ENCODE measurements around the gene LAMA2. TPM values are rescaled to one million over a fixed set of nuclear protein-coding genes. Genes with fewer than 3 reads are reported as not detected.

The LAMA2 gene
- total RNA-seq, 1 experiment from 2014 or later, result 8.2 TPM

DNA sequence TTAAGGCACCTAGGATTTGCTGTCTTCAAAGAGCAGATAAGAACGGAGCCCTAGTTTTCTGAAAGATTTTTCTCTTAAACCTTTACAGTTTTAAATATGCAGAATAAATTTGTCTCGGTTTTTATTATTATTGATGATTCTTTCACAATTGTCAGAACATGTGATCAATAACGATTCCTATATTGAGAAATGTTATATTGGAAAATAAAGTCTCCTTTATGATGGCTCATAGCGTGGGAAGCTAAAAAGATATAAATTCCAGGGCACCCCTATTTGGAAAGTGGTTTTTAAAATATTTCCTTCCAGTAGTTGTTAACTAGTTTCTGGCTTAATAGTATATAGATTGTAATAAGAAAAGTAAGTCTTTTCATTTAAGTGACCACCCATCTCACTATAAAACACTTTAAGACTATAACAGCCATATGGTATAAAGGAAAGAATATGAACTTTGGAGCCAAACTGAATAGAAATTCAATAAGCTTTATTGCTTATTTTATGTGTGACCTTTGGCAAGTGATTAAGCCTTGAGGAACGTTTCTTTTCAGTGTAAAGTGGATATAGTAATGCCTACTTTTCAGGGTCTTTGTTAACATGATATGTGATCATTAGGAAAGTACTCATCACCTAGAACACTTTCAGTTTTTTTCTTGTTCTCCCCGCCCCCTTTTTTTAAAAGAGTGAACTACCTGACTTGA lies 369.6 kb downstream of the LAMA2 start:
- RAD21 ChIA-PET (ENCODE audit: low non-redundant PET in 1 of 2, low total read pairs in 2 of 2, uncharacterized antibody in 2 of 2, unreplicated experiment in 2 of 2), result interaction anchor here in 1 of 2 experiments (1.4 kb wide), 1 partner anchor 445 kb away, joined by 5 read pairs; no protein-coding TSS in a partner anchor
- intact Hi-C loops (cut with micrococcal nuclease), result loop anchor here (1.0 to 5.0 kb wide), 3 partner anchors 445 to 1515 kb away; no protein-coding TSS in a partner anchor

DNA sequence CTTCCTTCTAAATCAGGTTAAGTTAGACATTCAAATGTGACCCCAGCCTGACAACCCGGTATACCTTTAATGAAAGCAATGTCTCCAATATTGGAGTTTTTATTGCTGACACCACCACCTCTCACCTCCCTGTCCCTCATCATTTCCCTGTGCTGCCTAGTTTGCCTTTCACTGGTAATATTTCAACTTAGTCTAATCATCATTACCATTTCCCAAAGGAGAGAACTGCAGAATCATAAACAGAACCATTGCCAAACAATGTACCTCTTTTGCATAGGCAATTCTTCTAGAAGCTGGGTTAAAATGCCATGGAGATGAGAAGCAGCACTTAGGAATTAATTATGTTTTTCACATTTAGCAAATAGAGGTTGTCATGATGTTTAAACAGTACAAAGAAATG lies 370.3 kb downstream of the LAMA2 start:
- no peak for DNase-seq (ENCODE audit: low read depth, low spot score)
- ChIA-PET POLR2A (no interaction called here), RAD21 (ENCODE audit: low non-redundant PET in 1 of 2, low total read pairs in 2 of 2, uncharacterized antibody in 2 of 2, unreplicated experiment in 2 of 2) (no interaction called here), CTCF (interaction anchor here (0.7 to 1.5 kb wide), 2 partner anchors 445 to 528 kb away, joined by 3 to 5 read pairs; no protein-coding TSS in a partner anchor)
- Histone ChIP-seq H4K20me1 (ENCODE audit: insufficient read depth) (no peaks in the 10 kb centered on the region), H3K9ac (ENCODE audit: low read length) (no peak overlapping the region), H3K4me3 (replicated peaks in 1 of 2; ENCODE audit: low read depth in 1 of 2, low read length in 2 of 2) (no peak overlapping the region), H3K79me2 (ENCODE audit: insufficient read depth, low read length) (no peaks in the 10 kb centered on the region), H3K27ac (ENCODE audit: low read depth, low read length) (no peak overlapping the region), H3K4me2 (ENCODE audit: low read length) (no peak overlapping the region), H3K36me3 (ENCODE audit: control insufficient read depth in 1 of 2, insufficient read depth in 2 of 2, low read length in 2 of 2) (no peaks in the 10 kb centered on the region), H3K4me1 (ENCODE audit: control insufficient read depth in 1 of 2, insufficient read depth in 2 of 2, low read length in 2 of 2) (peaks cover 3 to 10% of the 10 kb centered on the region in 2 experiments; a peak in 3 of 4 replicates), H3K9me3 (ENCODE audit: control insufficient read depth in 1 of 2, insufficient read depth in 1 of 2, low read depth in 1 of 2, low read length in 2 of 2) (no peaks in the 10 kb centered on the region), H3K9me2 (ENCODE audit: insufficient read depth) (no peaks in the 10 kb centered on the region), H2AFZ (ENCODE audit: low read depth, low read length, poor library complexity, severe bottlenecking) (peak overlapping the region; percentile 92), H3K27me3 (ENCODE audit: insufficient read depth, low read length) (no peaks in the 10 kb centered on the region)
- intact Hi-C loops (cut with micrococcal nuclease), result loop anchor here (5.0 kb wide), 2 partner anchors 446 to 1516 kb away; no protein-coding TSS in a partner anchor
- BruUV-seq (replicated peaks), result no TSS peak
- ATAC-seq, result no peak
- no peak for TF ChIP-seq SP1 (IDR thresholded peaks at IDR 0.05; ENCODE audit: low read depth)
- TF ChIP-seq POLR2A (IDR thresholded peaks at IDR 0.05; ENCODE audit: borderline replicate concordance, extremely low read depth, insufficient read depth, insufficient read length), result no peak
- no peak for TF ChIP-seq SIN3A (IDR thresholded peaks at IDR 0.05; ENCODE audit: low read depth)
- no peak for TF ChIP-seq TCF7L2 (IDR thresholded peaks at IDR 0.05; ENCODE audit: borderline replicate concordance, extremely low read depth, insufficient read depth, insufficient read length)
- no peak for TF ChIP-seq YY1 (IDR thresholded peaks at IDR 0.05; ENCODE audit: extremely low read depth, insufficient replicate concordance, low read depth, low read length)
- TF ChIP-seq EZH2 (IDR thresholded peaks at IDR 0.05), result no peak
- TF ChIP-seq, protein P1, sequence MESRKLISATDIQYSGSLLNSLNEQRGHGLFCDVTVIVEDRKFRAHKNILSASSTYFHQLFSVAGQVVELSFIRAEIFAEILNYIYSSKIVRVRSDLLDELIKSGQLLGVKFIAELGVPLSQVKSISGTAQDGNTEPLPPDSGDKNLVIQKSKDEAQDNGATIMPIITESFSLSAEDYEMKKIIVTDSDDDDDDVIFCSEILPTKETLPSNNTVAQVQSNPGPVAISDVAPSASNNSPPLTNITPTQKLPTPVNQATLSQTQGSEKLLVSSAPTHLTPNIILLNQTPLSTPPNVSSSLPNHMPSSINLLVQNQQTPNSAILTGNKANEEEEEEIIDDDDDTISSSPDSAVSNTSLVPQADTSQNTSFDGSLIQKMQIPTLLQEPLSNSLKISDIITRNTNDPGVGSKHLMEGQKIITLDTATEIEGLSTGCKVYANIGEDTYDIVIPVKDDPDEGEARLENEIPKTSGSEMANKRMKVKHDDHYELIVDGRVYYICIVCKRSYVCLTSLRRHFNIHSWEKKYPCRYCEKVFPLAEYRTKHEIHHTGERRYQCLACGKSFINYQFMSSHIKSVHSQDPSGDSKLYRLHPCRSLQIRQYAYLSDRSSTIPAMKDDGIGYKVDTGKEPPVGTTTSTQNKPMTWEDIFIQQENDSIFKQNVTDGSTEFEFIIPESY (IDR thresholded peaks at IDR 0.05; ENCODE audit: extremely low read depth, insufficient replicate concordance, low read length), result no peak
- TF ChIP-seq CBX3 (IDR thresholded peaks at IDR 0.05; ENCODE audit: low read depth), result no peak

More for the DNA sequence above, 369.6 kb downstream of the LAMA2 start:
- Histone ChIP-seq H3K27ac (ENCODE audit: low read depth, low read length) (no peak overlapping the region), H3K79me2 (ENCODE audit: insufficient read depth, low read length) (no peaks in the 10 kb centered on the region), H3K4me1 (ENCODE audit: control insufficient read depth in 1 of 2, insufficient read depth in 2 of 2, low read length in 2 of 2) (peaks cover 3 to 10% of the 10 kb centered on the region in 2 experiments; a peak in 3 of 4 replicates), H3K9me2 (ENCODE audit: insufficient read depth) (no peaks in the 10 kb centered on the region), H3K4me2 (ENCODE audit: low read length) (peak overlapping the region; percentile 62), H3K9me3 (ENCODE audit: control insufficient read depth in 1 of 2, insufficient read depth in 1 of 2, low read depth in 1 of 2, low read length in 2 of 2) (no peaks in the 10 kb centered on the region), H3K27me3 (ENCODE audit: insufficient read depth, low read length) (no peaks in the 10 kb centered on the region), H3K36me3 (ENCODE audit: control insufficient read depth in 1 of 2, insufficient read depth in 2 of 2, low read length in 2 of 2) (no peaks in the 10 kb centered on the region), H3K9ac (ENCODE audit: low read length) (no peak overlapping the region), H3K4me3 (replicated peaks in 1 of 2; ENCODE audit: low read depth in 1 of 2, low read length in 2 of 2) (no peak overlapping the region), H2AFZ (ENCODE audit: low read depth, low read length, poor library complexity, severe bottlenecking) (peak overlapping the region; percentile 92), H4K20me1 (ENCODE audit: insufficient read depth) (no peaks in the 10 kb centered on the region)
- TF ChIP-seq EZH2phosphoT487 (IDR thresholded peaks at IDR 0.05; ENCODE audit: borderline replicate concordance) (no peak), FOSL1 (IDR thresholded peaks at IDR 0.05; ENCODE audit: low read depth) (no peak), SRF (IDR thresholded peaks at IDR 0.05; ENCODE audit: low read depth) (no peak), TCF7L2 (IDR thresholded peaks at IDR 0.05; ENCODE audit: borderline replicate concordance, extremely low read depth, insufficient read depth, insufficient read length) (no peak)
- TF ChIP-seq, protein P1 (IDR thresholded peaks at IDR 0.05; ENCODE audit: extremely low read depth, insufficient replicate concordance, low read length), result no peak
- POLR2A ChIA-PET, result interaction anchor here (1.0 kb wide), 1 partner anchor 522 kb away, joined by 3 read pairs; no protein-coding TSS in a partner anchor
- CTCF ChIA-PET, result interaction anchor here (0.7 to 1.8 kb wide), 7 partner anchors 8 to 736 kb away, joined by 3 to 9 read pairs (median 3); no protein-coding TSS in a partner anchor
- no peak for DNase-seq (ENCODE audit: low read depth, low spot score)
- ATAC-seq, result no peak
- BruUV-seq (replicated peaks), result no TSS peak
